GM21786 (cell line): Measurements from ENCODE around the gene COPE.
"Not testable (repeated sequence)": the region's sequence is repeated elsewhere in the genome, so short reads cannot be mapped to it uniquely, and the experiment has no call there.

Source experiments
- ATAC-seq: cut with Tn5 transposase; IDR thresholded peaks from one replicate; pipeline ENCODE4 v1.9.1; 2021; ENCODE audit not compliant: unreplicated experiment

The COPE gene

DNA sequence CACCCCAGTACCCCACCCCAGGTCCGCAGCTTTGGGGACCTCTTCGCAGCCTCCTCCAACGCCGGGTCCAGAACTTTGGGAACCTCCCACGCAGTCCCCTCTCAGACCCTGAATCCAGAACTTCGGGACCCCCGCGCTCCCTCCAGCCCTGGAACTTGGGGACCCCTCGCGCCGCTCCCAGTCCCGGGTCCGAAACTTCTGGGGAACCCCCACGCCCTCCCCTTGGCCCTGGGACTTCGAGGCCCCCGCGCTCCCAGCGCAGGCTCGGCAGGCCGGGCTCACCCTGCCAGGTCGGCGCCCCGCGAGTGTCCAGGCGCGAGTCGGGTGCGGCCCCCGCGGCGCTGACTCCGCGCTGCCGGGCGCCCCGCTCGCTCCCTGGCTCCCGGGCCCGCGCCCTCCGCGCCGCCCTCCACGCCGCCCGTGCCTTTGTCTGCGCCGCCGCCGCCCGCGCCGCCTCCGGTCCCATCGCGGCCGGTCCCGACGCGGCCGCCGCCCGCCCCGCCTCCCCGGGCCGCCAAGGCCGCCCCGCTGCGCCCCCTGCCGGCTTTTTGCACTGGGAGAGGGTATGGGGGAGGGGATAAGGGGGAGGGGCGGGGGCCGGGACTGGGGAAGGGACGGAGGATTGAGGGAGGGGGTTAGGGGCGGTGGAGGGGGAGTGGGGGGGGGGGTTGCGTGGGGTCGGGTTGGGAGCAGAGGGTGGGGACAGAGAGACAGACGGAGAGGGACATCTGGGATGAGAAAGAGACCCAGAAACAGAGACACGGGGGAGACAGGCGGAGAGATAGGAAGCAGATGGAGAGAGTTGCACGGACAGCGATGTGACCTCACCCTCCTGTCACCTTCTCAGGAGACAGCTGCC is 21.8 kb upstream of the COPE start, which contains the start of gene HOMER3:
Gene HOMER3 (minus strand): TSS at position 449 of the 859 bp plus-strand sequence. CDS start 2,235 bp downstream, outside the sequence.
- ATAC-seq, result no peak

DNA sequence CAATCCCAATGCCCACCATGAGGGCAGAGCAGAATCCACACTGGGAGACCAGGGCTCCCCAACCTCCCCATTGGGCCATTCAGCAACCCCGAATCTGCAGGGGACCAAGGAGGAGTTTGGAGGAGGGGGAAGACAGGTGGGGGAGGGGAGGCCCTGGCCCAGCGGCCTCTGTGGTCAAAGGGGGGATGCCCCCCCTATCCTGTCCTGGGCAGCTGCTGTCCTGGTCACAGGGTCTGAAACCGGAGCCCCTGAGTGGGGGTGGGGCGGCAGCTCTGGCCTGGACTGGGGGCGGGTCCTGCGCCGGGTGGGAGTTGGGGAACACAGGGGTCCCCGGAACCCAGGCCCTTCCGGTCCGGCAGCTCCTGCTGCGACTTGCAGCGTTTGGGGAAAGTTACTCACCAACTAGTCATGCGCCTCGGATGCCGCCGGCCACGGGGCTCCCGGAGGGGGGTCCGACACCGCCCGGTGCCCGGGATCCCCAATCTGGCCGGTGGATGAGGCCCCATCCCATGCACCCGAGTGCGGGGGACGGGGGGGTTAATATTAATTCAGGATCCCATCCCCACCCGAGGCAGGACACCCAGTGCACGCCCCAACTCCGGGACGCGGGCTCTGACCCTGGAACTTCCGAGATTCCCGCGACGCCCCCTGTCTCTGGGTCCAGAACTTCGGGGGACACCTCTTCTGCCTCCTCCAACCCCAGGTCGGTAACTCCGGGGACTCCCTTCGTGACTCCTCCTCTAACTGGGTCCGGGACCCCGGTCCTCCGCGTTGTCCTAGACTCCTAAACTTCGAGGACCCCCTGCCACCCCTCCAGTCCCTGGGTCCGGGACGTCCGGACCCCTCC is 21.0 kb upstream of the COPE start:
- ATAC-seq, result no peak

DNA sequence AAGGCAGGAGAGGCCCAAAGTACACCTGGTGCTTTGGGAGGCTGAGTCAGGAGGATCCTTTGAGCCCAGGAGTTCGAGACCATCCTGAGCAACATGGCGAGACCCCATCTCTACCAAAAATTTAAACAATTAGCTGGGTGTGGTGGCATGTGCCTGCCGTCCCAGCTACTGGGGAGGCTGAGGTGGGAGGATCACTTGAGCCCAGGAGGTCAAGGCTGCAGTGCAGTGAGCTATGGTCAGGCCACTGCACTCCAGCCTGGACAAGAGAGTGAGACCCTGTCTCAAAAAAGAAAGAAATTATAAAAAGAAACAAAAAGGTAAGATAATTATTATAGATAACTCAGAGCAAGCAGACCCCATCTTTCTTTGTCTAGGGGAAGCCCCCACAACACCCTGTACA is 20.0 kb upstream of the COPE start:
- no peak for ATAC-seq

DNA sequence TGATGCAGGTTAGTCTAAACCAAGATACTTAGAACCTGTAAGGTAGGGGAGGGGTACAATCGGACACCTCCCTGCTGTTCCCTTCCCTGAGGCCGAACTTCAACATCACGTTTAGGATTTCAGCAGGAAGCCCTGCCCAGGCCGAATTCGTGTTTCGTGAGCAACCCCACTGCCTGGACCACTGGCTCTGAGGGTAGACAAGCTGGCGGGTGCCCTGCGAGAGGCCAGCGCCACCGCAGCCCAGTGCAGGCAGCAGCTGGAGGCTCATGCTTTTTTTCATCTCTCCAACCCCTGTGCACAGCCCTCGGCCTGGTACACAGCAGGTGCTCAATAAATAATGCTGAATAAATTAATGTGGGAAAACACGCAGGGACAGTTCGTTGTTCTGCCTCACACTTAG is 14.1 kb upstream of the COPE start:
- ATAC-seq, result no peak

DNA sequence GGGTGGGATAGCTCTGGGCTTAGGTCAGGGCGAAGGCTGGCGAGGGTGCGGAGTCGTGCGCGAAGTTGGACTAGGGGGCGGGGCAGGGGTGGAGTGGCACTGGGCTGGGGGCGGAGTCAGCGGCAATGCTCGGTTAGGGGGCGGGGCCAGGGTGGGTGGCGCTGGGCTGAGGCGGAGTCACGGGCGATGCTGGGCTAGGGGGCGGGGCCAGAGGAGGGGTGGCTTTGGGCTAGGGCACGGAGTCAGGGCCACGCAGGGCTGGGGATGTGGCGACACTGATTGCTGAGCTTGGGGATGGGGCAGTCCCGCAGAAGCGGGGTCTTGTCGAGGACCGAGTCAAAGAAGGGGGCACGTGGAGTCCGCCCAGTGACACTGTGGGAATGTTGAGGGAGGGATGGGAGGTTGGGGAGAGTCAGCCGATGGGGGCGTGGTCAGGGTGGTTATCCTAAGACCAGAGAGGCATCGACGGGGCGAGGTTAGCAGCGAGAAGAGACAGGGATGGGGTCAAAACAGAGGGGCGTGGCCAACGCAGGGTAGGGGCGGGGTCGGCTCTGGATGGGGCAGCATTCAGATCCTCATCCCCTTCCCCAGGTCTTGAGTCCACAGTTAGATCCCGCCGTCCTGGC is 13.1 kb upstream of the COPE start:
- ATAC-seq, result no peak

DNA sequence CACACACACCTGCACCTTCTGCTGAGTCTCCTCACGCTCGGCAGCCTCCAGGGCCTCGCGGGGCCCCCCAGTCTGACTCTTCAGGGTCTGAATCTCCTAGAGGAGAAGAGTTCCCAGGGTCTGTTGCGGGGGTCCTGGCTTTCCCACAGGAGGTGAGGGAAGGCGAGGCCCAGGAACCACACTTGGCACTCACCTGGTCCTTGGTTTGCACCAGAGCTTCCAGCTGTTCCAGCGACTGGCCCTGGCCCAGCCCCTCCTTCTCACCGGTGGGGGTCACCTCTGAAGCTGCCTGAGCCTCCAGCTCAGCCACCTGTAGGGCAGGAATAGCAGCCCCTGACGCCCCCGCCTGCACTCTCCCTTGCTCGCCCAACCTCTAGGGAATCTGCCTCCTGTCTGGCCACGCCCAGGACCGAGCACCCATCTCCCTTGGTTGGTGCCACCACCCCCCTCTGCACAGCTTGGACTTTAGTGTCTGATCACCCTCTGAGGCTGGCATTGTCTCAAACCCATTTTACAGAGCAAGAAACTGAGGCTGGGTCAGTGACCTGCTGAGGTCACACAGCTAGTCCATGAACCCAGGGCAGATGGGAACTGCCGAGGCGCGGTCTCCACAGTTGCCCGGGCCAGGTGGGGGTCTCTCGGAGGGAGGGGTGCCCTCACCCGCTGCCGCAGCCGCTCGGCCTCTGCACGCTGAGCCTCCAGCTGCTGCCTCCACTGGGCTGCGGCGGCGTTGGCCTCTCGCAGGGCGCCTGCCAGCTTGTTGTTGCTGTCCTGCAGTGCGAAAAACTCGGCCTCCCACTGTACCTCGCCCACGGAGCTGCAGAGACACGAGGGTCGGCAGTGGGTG is 12.4 kb upstream of the COPE start:
- no peak for ATAC-seq

DNA sequence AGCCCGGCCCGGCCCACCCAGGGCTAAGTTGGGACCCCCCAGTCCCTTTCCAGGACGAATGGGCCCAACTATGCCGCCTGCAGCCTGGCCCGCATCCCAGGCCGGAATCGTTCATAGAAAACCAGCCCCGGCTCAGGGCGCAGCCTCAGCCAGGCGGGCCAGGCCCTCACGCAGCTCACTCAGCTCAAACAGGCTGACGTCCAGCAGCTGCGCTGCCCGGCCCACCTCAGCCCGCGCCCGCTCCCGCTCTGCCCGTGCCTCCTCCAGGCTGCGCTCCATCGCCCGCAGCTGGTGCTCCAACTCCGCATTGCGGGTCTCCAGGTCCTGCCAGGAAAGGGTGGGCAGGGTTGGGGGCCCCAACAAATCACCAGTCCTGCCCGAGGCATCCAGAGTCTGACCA is 10.1 kb upstream of the COPE start:
- ATAC-seq, result no peak

DNA sequence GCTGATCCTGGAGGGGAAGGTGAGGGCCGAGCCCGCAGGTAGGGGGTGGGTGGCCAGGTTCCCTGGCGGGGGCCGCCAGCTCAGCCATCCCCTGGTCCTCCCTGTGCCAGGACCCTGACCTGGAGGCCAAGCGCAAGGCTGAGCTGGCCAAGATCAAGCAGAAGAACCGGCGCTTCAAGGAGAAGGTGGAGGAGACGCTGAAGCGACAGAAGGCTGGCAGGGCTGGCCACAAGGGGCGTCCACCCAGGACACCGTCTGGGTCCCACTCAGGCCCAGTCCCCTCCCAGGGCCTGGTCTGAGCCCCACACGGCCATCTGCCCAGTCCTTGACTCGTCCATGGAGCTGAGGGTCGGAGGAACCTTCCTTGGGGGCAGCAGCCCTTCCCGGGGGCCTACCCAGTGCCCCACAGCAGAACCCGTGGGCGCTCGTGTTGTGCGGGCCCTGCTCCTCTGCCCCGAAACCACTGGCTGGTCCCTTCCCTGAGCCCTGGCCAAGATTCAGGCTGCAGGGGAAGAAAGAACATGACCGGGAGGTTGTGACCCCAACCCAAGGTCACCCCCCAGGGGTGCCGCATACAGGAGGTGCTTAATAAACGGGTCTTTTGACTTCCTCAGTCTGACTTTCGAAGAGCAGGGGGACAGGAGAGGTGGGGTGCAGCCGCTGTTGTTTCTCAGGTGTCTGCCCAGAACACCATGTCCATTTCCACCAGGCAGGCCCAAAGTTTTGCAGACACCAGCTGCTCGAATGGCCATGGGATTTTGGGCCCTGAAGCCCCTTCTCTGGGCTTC is 9.0 kb upstream of the COPE start:
- no peak for ATAC-seq

DNA sequence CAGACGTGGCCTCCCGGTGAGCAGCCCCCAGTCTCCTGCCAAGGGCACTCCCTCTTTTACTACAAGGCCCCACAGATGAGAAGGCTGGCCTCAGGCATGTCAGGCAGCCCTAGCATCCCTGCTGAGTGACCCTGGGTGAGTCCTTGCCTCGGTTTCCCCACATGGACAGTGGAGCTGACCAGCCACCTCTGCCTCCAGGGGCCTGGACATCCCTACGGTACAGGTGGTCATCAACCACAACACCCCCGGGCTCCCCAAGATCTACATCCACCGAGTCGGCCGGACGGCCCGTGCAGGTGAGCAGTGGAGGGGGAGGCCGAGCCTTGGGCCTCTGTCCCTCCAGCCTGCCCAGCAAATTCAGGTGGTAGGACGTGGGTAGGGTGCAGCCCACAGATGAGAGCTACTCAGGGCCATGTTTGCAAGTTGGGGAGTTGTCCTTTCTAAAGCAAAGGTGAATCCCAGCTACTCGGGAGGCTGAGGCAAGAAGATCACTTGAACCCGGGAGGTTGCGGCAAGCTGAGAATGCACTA is 5.6 kb upstream of the COPE start:
- no peak for ATAC-seq

DNA sequence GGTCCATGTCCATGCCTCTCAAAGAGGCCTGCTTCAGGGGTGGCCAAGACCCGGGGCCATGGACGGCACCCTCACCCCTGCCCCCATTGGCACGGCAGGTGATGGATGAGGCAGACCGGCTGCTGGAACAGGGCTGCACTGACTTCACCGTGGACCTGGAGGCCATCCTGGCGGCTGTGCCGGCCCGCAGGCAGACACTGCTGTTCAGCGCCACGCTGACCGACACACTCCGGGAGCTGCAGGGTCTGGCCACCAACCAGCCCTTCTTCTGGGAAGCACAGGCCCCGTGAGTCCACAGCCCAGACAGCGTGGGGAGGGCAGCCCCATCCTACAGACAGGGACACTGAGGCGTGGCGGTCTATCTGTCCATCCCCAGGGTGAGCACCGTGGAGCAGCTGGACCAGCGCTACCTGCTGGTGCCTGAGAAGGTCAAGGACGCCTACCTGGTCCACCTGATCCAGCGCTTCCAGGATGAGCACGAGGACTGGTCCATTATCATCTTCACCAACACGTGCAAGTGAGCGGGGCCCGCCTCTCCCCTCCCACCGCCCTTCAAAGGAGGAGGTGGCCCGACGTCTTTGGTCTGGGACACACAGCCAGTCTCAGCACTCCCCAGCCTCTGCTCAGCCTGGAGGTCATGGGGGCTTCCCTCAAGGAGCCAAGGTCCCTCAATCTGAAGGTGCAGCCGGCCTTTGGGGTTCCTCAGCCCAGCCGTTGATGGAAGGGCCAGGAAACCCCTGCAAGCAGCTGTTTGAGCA is 3.2 kb upstream of the COPE start:
- ATAC-seq, result no peak

DNA sequence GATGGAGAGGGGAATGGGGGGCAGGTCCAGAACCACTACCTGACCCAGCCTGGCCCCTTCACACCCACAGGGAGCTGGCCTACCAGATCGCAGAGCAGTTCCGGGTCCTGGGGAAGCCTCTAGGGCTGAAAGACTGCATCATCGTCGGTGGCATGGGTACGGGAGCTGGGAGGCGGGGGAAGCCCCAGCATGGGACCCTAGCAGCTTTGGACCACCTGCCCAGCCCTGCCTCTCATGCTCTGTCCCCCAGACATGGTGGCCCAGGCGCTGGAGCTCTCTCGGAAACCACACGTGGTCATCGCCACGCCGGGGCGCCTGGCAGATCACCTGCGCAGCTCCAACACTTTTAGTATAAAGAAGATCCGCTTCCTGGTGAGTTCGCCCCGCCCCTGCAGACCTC is 2.4 kb upstream of the COPE start:
- no peak for ATAC-seq

DNA sequence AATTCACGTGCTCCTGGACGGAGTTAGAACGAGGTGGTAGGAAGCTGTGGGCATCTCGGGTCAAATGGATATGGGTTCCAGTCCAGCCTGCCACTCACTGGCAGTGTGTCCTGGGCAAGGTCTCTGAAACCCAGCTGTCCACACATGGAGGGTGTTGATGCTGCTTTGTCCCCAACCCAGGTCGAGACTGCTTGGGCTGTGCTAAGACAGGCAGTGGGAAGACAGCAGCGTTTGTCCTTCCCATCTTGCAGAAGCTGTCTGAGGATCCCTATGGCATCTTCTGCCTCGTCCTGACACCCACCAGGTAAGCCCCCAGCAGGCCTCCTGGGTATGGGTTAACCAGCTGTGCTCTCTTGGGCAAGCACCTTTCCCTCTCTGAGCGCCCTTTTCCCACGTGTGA is 1.2 kb upstream of the COPE start:
- ATAC-seq, result no peak

DNA sequence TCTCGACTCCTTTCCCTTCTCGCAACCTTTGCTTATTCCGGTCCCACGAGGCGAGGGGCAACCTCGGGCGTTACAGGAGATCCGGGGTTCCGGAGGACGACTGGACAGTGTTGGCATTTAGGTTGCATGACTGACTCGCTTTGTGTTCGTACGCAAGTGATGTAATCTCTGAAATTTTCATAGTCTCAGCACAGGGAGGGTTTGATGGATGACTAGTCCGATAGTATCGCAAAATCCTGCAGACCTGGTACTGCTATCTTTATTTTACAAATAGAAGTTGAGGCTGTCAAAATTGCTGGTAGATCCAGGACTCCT is 670 bp upstream of the COPE start:
- ATAC-seq, result no peak

DNA sequence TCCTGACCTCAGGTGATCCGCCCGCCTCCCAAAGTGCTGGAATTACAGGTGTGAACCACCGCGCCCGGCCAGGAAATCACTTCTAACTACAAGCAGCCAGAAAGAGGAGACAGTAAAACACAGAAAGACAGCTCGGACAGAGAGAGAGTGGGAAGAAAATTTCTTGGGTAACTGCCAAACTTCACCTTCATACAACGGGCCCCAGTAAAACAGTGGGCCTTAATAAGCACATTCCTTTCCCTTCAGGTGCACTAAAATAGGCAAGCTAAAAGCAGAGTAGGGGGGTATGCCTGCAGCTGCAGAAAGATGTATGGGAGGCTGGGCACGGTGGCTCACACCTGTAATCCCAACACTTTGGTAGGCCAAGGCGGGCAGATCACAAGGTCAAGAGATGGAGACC is 1.6 kb downstream of the COPE start:
- not testable (repeated sequence) for ATAC-seq

DNA sequence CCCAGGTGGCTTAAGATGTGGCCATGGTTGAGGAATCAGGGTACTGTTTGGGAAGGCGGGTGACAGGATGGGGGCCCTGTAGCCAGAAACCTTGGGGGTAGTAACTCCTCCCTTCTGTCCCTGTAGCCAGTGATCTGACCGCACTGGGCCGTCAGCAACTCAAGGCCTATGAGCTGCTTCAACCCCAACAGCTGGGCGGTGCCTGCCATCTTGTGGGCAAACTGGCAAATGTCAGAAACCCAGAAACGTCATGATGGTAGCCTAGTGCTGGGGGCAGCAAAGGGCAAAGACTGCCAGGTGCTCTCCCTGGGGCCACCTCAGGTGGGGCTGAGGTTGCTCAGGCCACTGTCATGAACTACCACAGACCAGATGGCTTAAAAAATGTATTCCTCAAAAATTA is 3.5 kb downstream of the COPE start:
- ATAC-seq, result no peak

DNA sequence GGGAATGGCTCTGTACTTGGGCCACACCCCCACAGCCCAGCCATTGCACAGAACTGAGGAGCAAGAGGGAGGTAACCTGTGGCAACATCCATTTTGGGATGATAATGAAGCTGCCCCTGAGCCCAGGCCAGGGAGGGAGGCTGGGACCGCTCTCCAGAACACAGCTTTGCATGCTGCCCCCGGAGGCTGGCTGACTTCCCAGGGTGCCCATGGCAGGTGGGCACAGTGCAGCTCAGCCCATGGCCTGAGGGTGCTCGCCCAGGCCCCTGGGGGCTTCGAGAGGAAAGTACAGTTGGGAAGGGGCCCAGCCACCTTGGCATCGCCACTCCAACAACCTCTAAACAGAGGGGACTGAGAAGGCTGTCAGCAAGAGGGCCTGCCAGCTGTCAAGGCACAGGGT is 5.7 kb downstream of the COPE start:
- ATAC-seq, result no peak

DNA sequence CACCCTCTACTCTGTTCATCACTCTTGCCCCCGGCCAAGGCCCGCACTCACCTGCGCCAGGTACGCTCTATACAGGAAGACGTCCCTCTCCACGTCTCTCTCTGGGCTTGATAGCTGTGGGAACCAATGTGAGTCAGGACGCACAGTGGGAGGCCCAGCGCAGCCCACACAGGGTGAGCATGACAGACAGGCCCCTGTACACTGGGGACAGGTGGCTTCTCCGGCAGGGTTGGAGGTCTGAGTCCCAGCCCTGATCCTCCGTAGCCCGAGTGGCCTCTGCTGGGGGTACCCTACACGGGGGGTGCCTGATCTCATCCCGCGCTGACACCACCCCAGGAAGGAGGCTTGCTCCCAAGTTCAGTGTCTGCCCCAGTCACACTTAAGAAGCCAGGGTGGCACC is 6.3 kb downstream of the COPE start:
- ATAC-seq, result no peak

DNA sequence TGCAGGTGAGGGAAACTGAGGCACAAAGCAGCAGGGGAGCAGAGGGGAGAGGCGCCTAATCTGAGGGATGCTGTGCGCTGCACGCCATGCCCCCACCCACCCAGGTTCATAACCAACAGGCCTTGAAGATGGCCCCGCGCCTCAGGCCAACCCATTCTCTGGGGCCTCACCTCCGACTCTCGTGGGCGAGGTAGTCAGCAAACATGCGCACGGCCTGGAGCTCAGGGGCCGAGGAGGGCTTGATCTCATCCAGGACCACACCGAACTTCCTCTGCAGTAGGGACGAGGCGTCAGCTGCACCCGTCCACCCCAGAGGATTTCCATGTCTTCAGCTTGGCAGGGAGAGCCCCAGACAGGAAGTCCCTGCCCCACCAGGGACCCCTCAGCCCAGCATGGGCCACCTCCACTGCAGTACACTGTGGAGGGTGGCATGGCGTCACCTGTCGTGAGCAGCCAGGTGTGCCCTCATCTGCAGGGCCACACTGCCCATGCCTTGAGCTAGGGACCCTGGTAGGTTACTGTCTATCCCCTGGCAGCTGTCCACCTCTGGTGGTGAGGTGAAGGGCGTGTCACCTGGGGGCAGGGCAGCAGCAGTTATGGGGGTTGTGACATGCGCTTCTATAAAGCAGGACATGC is 8.3 kb downstream of the COPE start:
- no peak for ATAC-seq

DNA sequence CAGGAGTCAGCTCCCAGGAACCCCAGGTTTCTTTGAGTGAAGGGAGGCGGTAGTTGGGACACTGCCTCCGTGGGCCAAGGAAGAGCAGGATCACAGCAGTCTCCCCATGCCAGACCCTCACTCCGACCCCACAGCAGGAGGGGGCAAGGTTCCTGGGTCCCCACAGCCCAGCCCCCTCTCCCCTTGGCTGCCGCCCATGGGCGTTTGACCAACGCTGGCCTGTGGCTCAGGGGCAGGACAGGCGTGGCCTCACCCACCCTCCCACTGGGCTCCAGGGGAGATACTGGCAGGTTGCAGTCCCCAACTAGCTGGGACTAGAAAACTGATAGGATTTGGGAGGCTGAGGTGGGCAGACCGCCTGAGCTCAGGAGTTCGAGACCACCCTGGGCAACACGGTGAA is 9.2 kb downstream of the COPE start:
- no peak for ATAC-seq
